Measurements from ENCODE around the gene PCDHGB5.
"Not testable (repeated sequence)": the region's sequence is repeated elsewhere in the genome, so short reads cannot be mapped to it uniquely, and the experiment has no call there.

Gene PCDHGB5

GRCh38 chr5:141430332-141431113 lies 32.8 kb downstream of the PCDHGB5 start, which contains the start of gene PCDHGA12:
TSS of gene PCDHGA12 (plus strand) at chr5:141430507. CDS start at chr5:141430760, 253 bp downstream.
- WGBS, 2 experiments: 95% methylated on average over 33 of the region's 33 CpGs
- Histone ChIP-seq H3K4me1 (ENCODE audit: control insufficient read depth, insufficient read depth, low read length) (no peaks in the 10 kb centered on the region), H3K36me3 (ENCODE audit: control insufficient read depth, insufficient read depth, low read length) (peaks cover 46% of the 10 kb centered on the region), H3K27ac (ENCODE audit: insufficient read depth, low read depth, low read length, poor library complexity, severe bottlenecking) (no peak within 1 kb of the TSS), H3K9me3 (ENCODE audit: control insufficient read depth, low read length) (peaks cover 24% of the 10 kb centered on the region), H3K4me3 (ENCODE audit: insufficient read depth, low read depth, low read length) (no peak within 1 kb of the TSS), H3K27me3 (ENCODE audit: control insufficient read depth, insufficient read depth, low read length, poor library complexity, severe bottlenecking) (no peaks in the 10 kb centered on the region)

GRCh38 chr5:141431286-141431685 lies 33.5 kb downstream of the PCDHGB5 start:
- Histone ChIP-seq H3K4me1 (ENCODE audit: control insufficient read depth, insufficient read depth, low read length) (no peaks in the 10 kb centered on the region), H3K27ac (ENCODE audit: insufficient read depth, low read depth, low read length, poor library complexity, severe bottlenecking) (no peak overlapping the region), H3K27me3 (ENCODE audit: control insufficient read depth, insufficient read depth, low read length, poor library complexity, severe bottlenecking) (no peaks in the 10 kb centered on the region), H3K4me3 (ENCODE audit: insufficient read depth, low read depth, low read length) (no peak overlapping the region), H3K9me3 (ENCODE audit: control insufficient read depth, low read length) (peaks cover 24% of the 10 kb centered on the region), H3K36me3 (ENCODE audit: control insufficient read depth, insufficient read depth, low read length) (peaks cover 41% of the 10 kb centered on the region)
- 96 to 97% methylated on average over 37 of the region's 37 CpGs for WGBS, 2 experiments

- H3K27me3 ChIP-seq (ENCODE audit: control insufficient read depth, insufficient read depth, low read length, poor library complexity, severe bottlenecking); H3K4me1 ChIP-seq (ENCODE audit: control insufficient read depth, insufficient read depth, low read length); H3K4me3 ChIP-seq (ENCODE audit: insufficient read depth, low read depth, low read length); H3K27ac ChIP-seq (ENCODE audit: insufficient read depth, low read depth, low read length, poor library complexity, severe bottlenecking): not testable (repeated sequence)
- Histone ChIP-seq H3K36me3 (ENCODE audit: control insufficient read depth, insufficient read depth, low read length) (peaks cover 31% of the 10 kb centered on the region), H3K9me3 (ENCODE audit: control insufficient read depth, low read length) (peaks cover 16% of the 10 kb centered on the region)
- 97 to 98% methylated on average over 38 of the region's 38 CpGs for WGBS, 2 experiments
These were observed 34.6 kb downstream of the PCDHGB5 start for GRCh38 chr5:141432308-141432707.

- not testable (repeated sequence) for H3K4me3 ChIP-seq (ENCODE audit: insufficient read depth, low read depth, low read length); H3K27ac ChIP-seq (ENCODE audit: insufficient read depth, low read depth, low read length, poor library complexity, severe bottlenecking); H3K27me3 ChIP-seq (ENCODE audit: control insufficient read depth, insufficient read depth, low read length, poor library complexity, severe bottlenecking); H3K4me1 ChIP-seq (ENCODE audit: control insufficient read depth, insufficient read depth, low read length)
- Histone ChIP-seq H3K36me3 (ENCODE audit: control insufficient read depth, insufficient read depth, low read length) (peaks cover 27% of the 10 kb centered on the region), H3K9me3 (ENCODE audit: control insufficient read depth, low read length) (peaks cover 15% of the 10 kb centered on the region)
- 94 to 95% methylated on average over 29 of the region's 29 CpGs for WGBS, 2 experiments
These were observed 35.0 kb downstream of the PCDHGB5 start for GRCh38 chr5:141432726-141433125.

- Histone ChIP-seq H3K9me3 (ENCODE audit: control insufficient read depth, low read length) (peaks cover 15% of the 10 kb centered on the region), H3K27me3 (ENCODE audit: control insufficient read depth, insufficient read depth, low read length, poor library complexity, severe bottlenecking) (no peaks in the 10 kb centered on the region), H3K36me3 (ENCODE audit: control insufficient read depth, insufficient read depth, low read length) (peaks cover 21% of the 10 kb centered on the region), H3K4me3 (ENCODE audit: insufficient read depth, low read depth, low read length) (no peak overlapping the region), H3K4me1 (ENCODE audit: control insufficient read depth, insufficient read depth, low read length) (no peaks in the 10 kb centered on the region), H3K27ac (ENCODE audit: insufficient read depth, low read depth, low read length, poor library complexity, severe bottlenecking) (no peak overlapping the region)
- 92 to 95% methylated on average over 2 of the region's 2 CpGs for whole genome bisulfite sequencing, 2 experiments
These were observed 36.3 kb downstream of the PCDHGB5 start for GRCh38 chr5:141434006-141434405.

- no peak overlapping the region for H3K27ac ChIP-seq (ENCODE audit: insufficient read depth, low read depth, low read length, poor library complexity, severe bottlenecking)
- H3K36me3 ChIP-seq (ENCODE audit: control insufficient read depth, insufficient read depth, low read length): peaks cover 5% of the 10 kb centered on the region
- 85 to 100% methylated on average over 1 to 2 of the region's 2 CpGs for WGBS, 2 experiments
- peaks cover 4% of the 10 kb centered on the region for H3K9me3 ChIP-seq (ENCODE audit: control insufficient read depth, low read length)
- no peak overlapping the region for H3K4me3 ChIP-seq (ENCODE audit: insufficient read depth, low read depth, low read length)
- no peaks in the 10 kb centered on the region for H3K4me1 ChIP-seq (ENCODE audit: control insufficient read depth, insufficient read depth, low read length)
- H3K27me3 ChIP-seq (ENCODE audit: control insufficient read depth, insufficient read depth, low read length, poor library complexity, severe bottlenecking): no peaks in the 10 kb centered on the region
These were observed 39.5 kb downstream of the PCDHGB5 start for GRCh38 chr5:141437221-141437620.

GRCh38 chr5:141439411-141440141 lies 41.8 kb downstream of the PCDHGB5 start:
- peaks cover 4% of the 10 kb centered on the region for H3K36me3 ChIP-seq (ENCODE audit: control insufficient read depth, insufficient read depth, low read length)
- H3K4me3 ChIP-seq (ENCODE audit: insufficient read depth, low read depth, low read length): no peak overlapping the region
- WGBS, 2 experiments: 87 to 90% methylated on average over 10 of the region's 10 CpGs
- no peaks in the 10 kb centered on the region for H3K27me3 ChIP-seq (ENCODE audit: control insufficient read depth, insufficient read depth, low read length, poor library complexity, severe bottlenecking)
- H3K4me1 ChIP-seq (ENCODE audit: control insufficient read depth, insufficient read depth, low read length): no peaks in the 10 kb centered on the region
- peaks cover 2% of the 10 kb centered on the region for H3K9me3 ChIP-seq (ENCODE audit: control insufficient read depth, low read length)
- no peak overlapping the region for H3K27ac ChIP-seq (ENCODE audit: insufficient read depth, low read depth, low read length, poor library complexity, severe bottlenecking)

GRCh38 chr5:141440341-141440740 lies 42.6 kb downstream of the PCDHGB5 start:
- Histone ChIP-seq H3K36me3 (ENCODE audit: control insufficient read depth, insufficient read depth, low read length) (peaks cover 4% of the 10 kb centered on the region), H3K4me1 (ENCODE audit: control insufficient read depth, insufficient read depth, low read length) (no peaks in the 10 kb centered on the region), H3K27me3 (ENCODE audit: control insufficient read depth, insufficient read depth, low read length, poor library complexity, severe bottlenecking) (no peaks in the 10 kb centered on the region), H3K27ac (ENCODE audit: insufficient read depth, low read depth, low read length, poor library complexity, severe bottlenecking) (no peak overlapping the region), H3K9me3 (ENCODE audit: control insufficient read depth, low read length) (peaks cover under 1% of the 10 kb centered on the region), H3K4me3 (ENCODE audit: insufficient read depth, low read depth, low read length) (no peak overlapping the region)
- 93% methylated on average over 9 of the region's 9 CpGs for WGBS, 2 experiments

GRCh38 chr5:141441571-141442170 lies 43.9 kb downstream of the PCDHGB5 start:
- H3K4me3 ChIP-seq (ENCODE audit: insufficient read depth, low read depth, low read length): no peak overlapping the region
- WGBS, 2 experiments: 96 to 97% methylated on average over 50 of the region's 50 CpGs
- no peaks in the 10 kb centered on the region for H3K4me1 ChIP-seq (ENCODE audit: control insufficient read depth, insufficient read depth, low read length)
- peaks cover 4% of the 10 kb centered on the region for H3K36me3 ChIP-seq (ENCODE audit: control insufficient read depth, insufficient read depth, low read length)
- no peaks in the 10 kb centered on the region for H3K9me3 ChIP-seq (ENCODE audit: control insufficient read depth, low read length)
- no peak overlapping the region for H3K27ac ChIP-seq (ENCODE audit: insufficient read depth, low read depth, low read length, poor library complexity, severe bottlenecking)
- H3K27me3 ChIP-seq (ENCODE audit: control insufficient read depth, insufficient read depth, low read length, poor library complexity, severe bottlenecking): no peaks in the 10 kb centered on the region
